Measurements from ENCODE around the gene HOXD10. TPM values are rescaled to one million over a fixed set of nuclear protein-coding genes. Genes with fewer than 3 reads are reported as not detected.

Gene HOXD10
- total RNA-seq, 3 donors from 2014 or later, result 1.6 to 5.2 TPM; not detected in 1

- Histone ChIP-seq H3K9me3 (no peaks in the 10 kb centered on the region), H3K36me3 (no peaks in the 10 kb centered on the region), H3K4me1 (no peaks in the 10 kb centered on the region), H3K27ac (no peak overlapping the region), H3K27me3 (peaks cover 4 to 83% of the 10 kb centered on the region in 2 donors), H3K4me3 (no peak overlapping the region)
- intact Hi-C loops (cut with DNase I; ENCODE audit: low total_unique reads), result loop anchor here (10.0 kb wide), 1 partner anchor 388 kb away; no protein-coding TSS in a partner anchor
- DNase-seq (ENCODE audit: low spot score in 2 of 2), result no peak
- TF ChIP-seq POLR2A (IDR thresholded peaks at IDR 0.05), result no peak
- TF ChIP-seq CTCF (IDR thresholded peaks at IDR 0.05), result no peak
- TF ChIP-seq POLR2AphosphoS5 (IDR thresholded peaks at IDR 0.05), result no peak
Measured at GRCh38 chr2:176156301-176156806, 39.8 kb downstream of the HOXD10 start.

GRCh38 chr2:176156807-176157498 lies 40.4 kb downstream of the HOXD10 start, which contains the start of gene HOXD3:
HOXD3 (plus strand) TSS chr2:176157307; CDS start chr2:176169115, 11,808 bp downstream.
- Histone ChIP-seq H3K9me3 (no peaks in the 10 kb centered on the region), H3K4me1 (no peaks in the 10 kb centered on the region), H3K4me3 (peak within 1 kb of the TSS in 2 of 3 donors; percentile 41 to 47), H3K36me3 (no peaks in the 10 kb centered on the region), H3K27ac (no peak within 1 kb of the TSS), H3K27me3 (peaks cover 0 to 82% of the 10 kb centered on the region in 2 donors)
- intact Hi-C loops (cut with DNase I; ENCODE audit: low total_unique reads), result loop anchor here (10.0 kb wide), 1 partner anchor 388 kb away; no protein-coding TSS in a partner anchor
- TF ChIP-seq CTCF (IDR thresholded peaks at IDR 0.05), result no peak
- no peak for DNase-seq (ENCODE audit: low spot score in 2 of 2)

- Histone ChIP-seq H3K9me3 (no peaks in the 10 kb centered on the region), H3K4me1 (no peaks in the 10 kb centered on the region), H3K4me3 (peak overlapping the region in 2 of 3 donors; percentile 41 to 47), H3K27ac (no peak overlapping the region), H3K27me3 (peaks cover 0 to 82% of the 10 kb centered on the region in 2 donors), H3K36me3 (no peaks in the 10 kb centered on the region)
- intact Hi-C loops (cut with DNase I; ENCODE audit: low total_unique reads), result loop anchor here (10.0 kb wide), 1 partner anchor 387 kb away; no protein-coding TSS in a partner anchor
- no peak for DNase-seq (ENCODE audit: low spot score in 2 of 2)
- TF ChIP-seq CTCF (IDR thresholded peaks at IDR 0.05), result no peak
- no peak for TF ChIP-seq POLR2A (IDR thresholded peaks at IDR 0.05)
- TF ChIP-seq POLR2AphosphoS5 (IDR thresholded peaks at IDR 0.05), result no peak
Measured at GRCh38 chr2:176157499-176158185, 41.1 kb downstream of the HOXD10 start.

- no peak for DNase-seq (ENCODE audit: low spot score in 2 of 2)
- H3K4me3 ChIP-seq, result no peak overlapping the region
- no peaks in the 10 kb centered on the region for H3K4me1 ChIP-seq
- TF ChIP-seq CTCF (IDR thresholded peaks at IDR 0.05) (no peak), POLR2AphosphoS5 (IDR thresholded peaks at IDR 0.05) (no peak), POLR2A (IDR thresholded peaks at IDR 0.05) (no peak)
- H3K27ac ChIP-seq, result no peak overlapping the region
- H3K9me3 ChIP-seq, result no peaks in the 10 kb centered on the region
- H3K27me3 ChIP-seq, result peaks cover 0 to 82% of the 10 kb centered on the region in 2 donors
- no peaks in the 10 kb centered on the region for H3K36me3 ChIP-seq
- intact Hi-C loops (cut with DNase I; ENCODE audit: low total_unique reads), result loop anchor here (10.0 kb wide), 1 partner anchor 387 kb away; no protein-coding TSS in a partner anchor
Measured at GRCh38 chr2:176158186-176158591, 41.6 kb downstream of the HOXD10 start.
